HUES6 (cell line): ENCODE results near the gene SHISA5.

ENCODE experiments used
- H3K27ac ChIP-seq: 2 replicates; pipeline ENCODE4 v1.7.0; 2013; ENCODE audit warnings: low read depth, mild to moderate bottlenecking, low read length, inconsistent platforms
- H3K27me3 ChIP-seq: 2 replicates; pipeline ENCODE4 v1.6.1; 2013; ENCODE audit warnings: low read length; ENCODE audit not compliant: control insufficient read depth, insufficient read depth
- H3K36me3 ChIP-seq: 2 replicates; pipeline ENCODE4 v1.6.1; 2013; ENCODE audit warnings: low read length; ENCODE audit not compliant: control insufficient read depth, insufficient read depth
- H3K4me1 ChIP-seq: 2 replicates; pipeline ENCODE4 v1.6.1; 2013; ENCODE audit warnings: low read length; ENCODE audit not compliant: control insufficient read depth, insufficient read depth
- H3K4me3 ChIP-seq: 2 replicates; pipeline ENCODE4 v1.5.1; 2013; ENCODE audit warnings: low read depth, low read length
- H3K9ac ChIP-seq: one replicate; pipeline ENCODE4 v1.6.1; 2013; ENCODE audit warnings: mild to moderate bottlenecking, low read length
- H3K9me3 ChIP-seq: 2 replicates; pipeline ENCODE4 v1.6.1; 2013; ENCODE audit warnings: low read depth, low read length; ENCODE audit not compliant: control insufficient read depth, insufficient read depth

Gene SHISA5

GRCh38 chr3:48422272-48422671 lies 81.7 kb downstream of the SHISA5 start:
- H3K36me3 ChIP-seq: peaks cover 78% of the 10 kb centered on the region
- no peak overlapping the region for H3K27ac ChIP-seq

GRCh38 chr3:48420561-48420960 lies 83.4 kb downstream of the SHISA5 start:
- no peak overlapping the region for H3K4me3 ChIP-seq
- H3K36me3 ChIP-seq: peaks cover 92% of the 10 kb centered on the region
- H3K27ac ChIP-seq: no peak overlapping the region
- H3K4me1 ChIP-seq: peaks cover 10% of the 10 kb centered on the region; the same call in 1 of the 2 replicates
- no peak overlapping the region for H3K9ac ChIP-seq
- no peaks in the 10 kb centered on the region for H3K9me3 ChIP-seq
- H3K27me3 ChIP-seq: no peaks in the 10 kb centered on the region

More at GRCh38 chr3:48422272-48422671, 81.7 kb downstream of the SHISA5 start:
- no peak overlapping the region for H3K9ac ChIP-seq
- H3K4me3 ChIP-seq: no peak overlapping the region
- no peaks in the 10 kb centered on the region for H3K27me3 ChIP-seq
- peaks cover 18% of the 10 kb centered on the region for H3K4me1 ChIP-seq
- H3K9me3 ChIP-seq: no peaks in the 10 kb centered on the region

- peaks cover 97% of the 10 kb centered on the region for H3K36me3 ChIP-seq
- peaks cover under 1% of the 10 kb centered on the region; the same call in 1 of the 2 replicates for H3K4me1 ChIP-seq
- H3K27me3 ChIP-seq: no peaks in the 10 kb centered on the region
- no peak overlapping the region for H3K27ac ChIP-seq
- no peaks in the 10 kb centered on the region for H3K9me3 ChIP-seq
- no peak overlapping the region for H3K4me3 ChIP-seq
- H3K9ac ChIP-seq: no peak overlapping the region
Measured at GRCh38 chr3:48419597-48419996, 84.4 kb downstream of the SHISA5 start.

GRCh38 chr3:48419149-48419548 lies 84.8 kb downstream of the SHISA5 start:
- no peaks in the 10 kb centered on the region for H3K27me3 ChIP-seq
- no peaks in the 10 kb centered on the region for H3K9me3 ChIP-seq
- peak overlapping the region; percentile 27 for H3K9ac ChIP-seq
- peaks cover 98% of the 10 kb centered on the region for H3K36me3 ChIP-seq
- no peak overlapping the region for H3K4me3 ChIP-seq
- H3K4me1 ChIP-seq: no peaks in the 10 kb centered on the region; the same call in 1 of the 2 replicates
- H3K27ac ChIP-seq: no peak overlapping the region

- Histone ChIP-seq H3K4me1 (no peaks in the 10 kb centered on the region), H3K4me3 (no peak overlapping the region), H3K9ac (no peak overlapping the region), H3K27ac (no peak overlapping the region), H3K27me3 (no peaks in the 10 kb centered on the region), H3K9me3 (no peaks in the 10 kb centered on the region), H3K36me3 (peaks cover 98% of the 10 kb centered on the region)
Measured at GRCh38 chr3:48418651-48419050, 85.3 kb downstream of the SHISA5 start.

- Histone ChIP-seq H3K4me3 (no peak overlapping the region), H3K9me3 (no peaks in the 10 kb centered on the region), H3K27ac (no peak overlapping the region), H3K4me1 (no peaks in the 10 kb centered on the region), H3K27me3 (no peaks in the 10 kb centered on the region), H3K9ac (no peak overlapping the region), H3K36me3 (peaks cover 98% of the 10 kb centered on the region)
Measured at GRCh38 chr3:48418140-48418539, 85.8 kb downstream of the SHISA5 start.
